Measurements from ENCODE around the gene UTS2B.

Gene UTS2B

DNA sequence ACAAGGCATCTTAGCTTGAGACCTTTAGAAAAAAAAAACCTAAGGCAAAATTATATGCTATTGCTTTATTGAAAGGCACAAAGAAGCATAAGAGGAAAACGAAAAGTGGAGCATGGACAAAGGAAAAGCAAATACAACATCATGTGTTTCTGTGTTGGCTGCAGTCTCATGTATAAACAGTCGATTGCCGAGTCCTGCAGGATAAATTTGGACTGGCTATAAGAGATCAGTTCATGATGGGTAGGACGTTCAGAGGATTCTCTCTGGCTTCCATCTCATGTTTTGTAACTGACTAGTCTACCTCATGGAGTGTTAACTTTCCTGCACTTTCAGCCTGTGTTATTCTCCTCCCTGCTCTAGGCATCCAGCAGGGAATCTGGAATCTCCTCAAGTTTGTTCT, 23.0 kb downstream of the UTS2B start:
- no peak for DNase-seq (ENCODE audit: extremely low read depth, low read depth)
- TF ChIP-seq, protein P1, sequence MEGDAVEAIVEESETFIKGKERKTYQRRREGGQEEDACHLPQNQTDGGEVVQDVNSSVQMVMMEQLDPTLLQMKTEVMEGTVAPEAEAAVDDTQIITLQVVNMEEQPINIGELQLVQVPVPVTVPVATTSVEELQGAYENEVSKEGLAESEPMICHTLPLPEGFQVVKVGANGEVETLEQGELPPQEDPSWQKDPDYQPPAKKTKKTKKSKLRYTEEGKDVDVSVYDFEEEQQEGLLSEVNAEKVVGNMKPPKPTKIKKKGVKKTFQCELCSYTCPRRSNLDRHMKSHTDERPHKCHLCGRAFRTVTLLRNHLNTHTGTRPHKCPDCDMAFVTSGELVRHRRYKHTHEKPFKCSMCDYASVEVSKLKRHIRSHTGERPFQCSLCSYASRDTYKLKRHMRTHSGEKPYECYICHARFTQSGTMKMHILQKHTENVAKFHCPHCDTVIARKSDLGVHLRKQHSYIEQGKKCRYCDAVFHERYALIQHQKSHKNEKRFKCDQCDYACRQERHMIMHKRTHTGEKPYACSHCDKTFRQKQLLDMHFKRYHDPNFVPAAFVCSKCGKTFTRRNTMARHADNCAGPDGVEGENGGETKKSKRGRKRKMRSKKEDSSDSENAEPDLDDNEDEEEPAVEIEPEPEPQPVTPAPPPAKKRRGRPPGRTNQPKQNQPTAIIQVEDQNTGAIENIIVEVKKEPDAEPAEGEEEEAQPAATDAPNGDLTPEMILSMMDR (IDR thresholded peaks at IDR 0.05; ENCODE audit: low read depth, low read length) = no peak

DNA sequence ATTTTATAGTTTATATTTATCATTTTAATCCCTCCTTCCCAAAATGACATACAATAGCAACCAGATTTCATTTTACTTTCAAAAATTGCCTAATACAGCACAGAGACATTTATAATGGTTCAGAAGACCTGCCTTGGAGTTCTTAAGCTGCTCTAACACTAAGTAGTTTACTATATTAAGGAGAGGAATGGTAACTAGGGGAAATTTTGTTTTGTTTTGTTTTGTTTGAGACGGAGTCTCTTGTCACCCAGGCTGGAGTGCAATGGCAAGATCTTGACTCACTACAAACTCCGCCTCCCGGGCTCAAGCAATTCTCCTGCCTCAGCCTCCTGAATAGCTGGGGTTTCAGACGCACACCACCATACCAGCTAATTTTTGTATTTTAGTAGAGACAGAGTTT, 23.9 kb downstream of the UTS2B start:
- TF ChIP-seq, protein P1 (IDR thresholded peaks at IDR 0.05; ENCODE audit: low read depth, low read length) = no peak
- DNase-seq (ENCODE audit: extremely low read depth, low read depth) = no peak

DNA sequence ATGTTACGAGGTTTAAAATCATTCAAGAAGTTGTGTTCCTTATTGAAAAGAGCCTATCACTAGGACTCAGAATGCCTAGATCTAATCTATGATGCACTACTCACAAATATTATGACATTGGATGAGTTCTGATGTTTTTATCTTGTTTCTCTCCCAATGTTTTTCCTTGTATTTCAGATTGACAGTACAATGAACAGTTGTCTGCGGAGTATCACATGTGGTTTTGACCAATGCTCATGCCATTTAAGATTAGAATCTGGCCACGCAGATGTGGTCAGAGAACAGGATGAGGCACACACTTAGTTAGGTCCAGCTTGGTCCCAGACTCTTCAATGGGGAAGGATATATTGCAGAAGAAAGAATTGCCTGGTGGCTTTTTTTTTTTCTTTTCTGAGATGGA, 26.7 kb downstream of the UTS2B start:
- no peak for DNase-seq (ENCODE audit: extremely low read depth, low read depth)

DNA sequence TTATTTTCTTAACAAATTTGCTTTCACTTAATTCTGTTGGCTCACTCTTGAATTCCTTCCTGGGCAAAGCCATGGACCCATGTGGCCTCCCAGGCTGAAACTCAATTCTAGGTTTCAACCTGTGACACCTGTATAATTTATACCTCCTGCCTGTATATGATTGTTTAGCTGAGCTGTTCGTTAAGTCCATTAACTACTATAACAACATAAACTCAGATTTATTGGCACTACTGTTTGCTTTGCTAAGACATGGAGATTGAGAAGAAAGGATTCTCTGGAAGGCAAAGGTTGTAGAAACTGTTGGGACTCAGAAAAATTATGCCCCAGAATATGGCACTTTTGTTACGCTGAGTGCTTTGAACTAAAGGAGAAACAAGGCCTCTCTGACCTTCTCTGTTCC, 27.9 kb downstream of the UTS2B start:
- TF ChIP-seq, protein P1 (IDR thresholded peaks at IDR 0.05; ENCODE audit: low read depth, low read length) = no peak

More for the DNA sequence above, 26.7 kb downstream of the UTS2B start:
- TF ChIP-seq, protein P1 (IDR thresholded peaks at IDR 0.05; ENCODE audit: low read depth, low read length) = no peak

DNA sequence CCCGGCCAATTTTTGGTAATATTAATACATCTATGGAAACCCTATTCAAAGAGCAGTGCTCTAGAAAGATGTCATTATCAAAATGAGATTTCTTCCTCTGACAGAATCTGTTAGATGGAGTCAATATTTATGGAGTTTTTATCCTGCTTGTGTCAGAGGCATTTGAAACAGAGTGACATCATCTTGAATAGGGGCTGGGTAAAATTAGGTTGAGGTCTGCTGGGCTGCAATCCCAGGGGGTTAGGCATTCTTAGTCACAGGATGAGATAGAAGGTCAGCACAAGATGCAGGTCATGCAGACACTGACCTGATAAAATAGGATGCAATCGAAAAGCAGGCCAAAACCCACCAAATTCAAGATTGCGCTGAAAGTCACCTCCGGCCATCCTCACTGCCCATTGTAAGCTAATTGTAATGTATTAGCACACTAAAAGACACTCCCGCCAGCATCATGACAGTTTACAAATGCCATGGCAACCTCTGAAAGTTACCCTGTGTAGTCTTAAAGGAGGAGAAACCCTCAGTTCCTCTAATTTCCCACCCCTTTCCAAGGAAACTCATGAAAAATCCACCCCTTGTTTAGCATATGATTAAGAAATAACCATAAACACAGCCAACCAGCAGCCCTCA, 28.4 kb downstream of the UTS2B start:
- DNase-seq (ENCODE audit: extremely low read depth, low read depth) = no peak

More for the DNA sequence above, 27.9 kb downstream of the UTS2B start:
- DNase-seq (ENCODE audit: extremely low read depth, low read depth) = no peak

DNA sequence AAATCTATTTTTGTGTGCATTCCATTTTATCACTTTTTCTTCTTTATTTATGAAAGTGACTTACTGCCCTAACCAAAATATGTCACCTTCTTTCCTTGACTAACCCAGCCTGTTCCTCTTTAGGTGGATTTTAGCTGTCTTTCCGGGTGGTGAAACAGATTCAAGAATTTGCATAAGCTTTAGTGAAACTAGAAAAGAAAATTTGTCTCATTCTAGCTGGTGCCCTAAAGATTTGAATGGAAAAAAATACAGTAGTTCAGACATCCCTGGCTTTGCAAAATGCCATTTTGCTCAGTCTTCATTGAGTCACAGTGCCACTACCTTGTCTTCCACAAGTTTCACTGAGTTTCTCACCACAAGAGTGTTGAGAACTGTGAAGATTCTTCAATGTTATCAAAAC, 29.3 kb downstream of the UTS2B start:
- TF ChIP-seq, protein P1 (IDR thresholded peaks at IDR 0.05; ENCODE audit: low read depth, low read length) = no peak
- no peak for DNase-seq (ENCODE audit: extremely low read depth, low read depth)

More for the DNA sequence above, 28.4 kb downstream of the UTS2B start:
- TF ChIP-seq, protein P1 (IDR thresholded peaks at IDR 0.05; ENCODE audit: low read depth, low read length) = no peak

DNA sequence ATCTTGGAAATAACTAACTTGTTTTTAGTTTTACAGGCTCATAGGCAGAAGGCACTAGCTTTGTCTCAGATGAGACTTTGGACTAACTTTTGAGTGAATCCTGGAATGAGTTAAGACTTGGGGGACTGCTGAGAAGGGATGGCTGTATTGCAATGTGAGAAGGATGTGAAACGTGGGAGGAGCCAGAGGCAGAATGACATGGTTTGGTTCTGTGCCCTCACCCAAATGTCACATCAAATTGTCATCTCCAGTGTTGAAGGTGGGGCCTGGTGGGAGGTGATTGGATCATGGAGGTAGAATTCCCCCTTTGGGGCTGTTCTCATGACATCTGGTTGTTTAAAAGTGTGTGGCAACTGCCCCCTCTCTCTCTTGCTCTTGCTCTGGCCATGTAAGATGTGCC, 29.9 kb downstream of the UTS2B start:
- TF ChIP-seq, protein P1 (IDR thresholded peaks at IDR 0.05; ENCODE audit: low read depth, low read length) = no peak
- DNase-seq (ENCODE audit: extremely low read depth, low read depth) = no peak
